K562 (cell line): Measurements from ENCODE around the gene GARIN5B. TPM values are rescaled to one million over a fixed set of nuclear protein-coding genes. Genes with fewer than 3 reads are reported as not detected.

Experiments
- CEBPG ChIP-seq, 3 experiments: fragments of 200-800 bp in 1 of 3; sonication (Bioruptor generic) in 1 of 3; sonication (generic) in 1 of 3; formaldehyde crosslinking in 1 of 3; IDR thresholded peaks in 2 of 3; conservative IDR thresholded peaks in 1 of 3; 2 replicates each; pipeline versions ENCODE4 v1.6.1 to v1.8.0; 2016 to 2022; ENCODE audit warnings: missing compliant biosample characterization in 2 of 3, missing genetic modification characterization in 2 of 3, mild to moderate bottlenecking in 1 of 3, missing genetic modification reagents in 1 of 3
- CTCFL ChIP-seq: IDR thresholded peaks from 2 replicates; pipeline ENCODE4 v1.6.1; 2011; ENCODE audit warnings: borderline replicate concordance, low read depth, mild to moderate bottlenecking, moderate library complexity, low read length; ENCODE audit not compliant: insufficient read depth, poor library complexity, severe bottlenecking
- GATAD2A ChIP-seq: fragments of 450-650 bp; IDR thresholded peaks from 2 replicates; pipeline ENCODE4 v1.6.1; 2017
- MXI1 ChIP-seq: IDR thresholded peaks from 2 replicates; pipeline ENCODE4 v1.6.1; 2011; ENCODE audit warnings: low read depth, mild to moderate bottlenecking, improper control_type of control experiment, low read length
- RREB1 ChIP-seq: fragments of 250-450 bp; sonication (Bioruptor Pico); IDR thresholded peaks from 2 replicates; pipeline ENCODE4 v1.4.0; 2020
- THRAP3 ChIP-seq: fragments of 450-650 bp; IDR thresholded peaks from 2 replicates; pipeline ENCODE4 v1.6.1; 2016; ENCODE audit warnings: mild to moderate bottlenecking, inconsistent platforms, borderline replicate concordance
- XRCC5 ChIP-seq: fragments of 200-400 bp; formaldehyde crosslinking; IDR thresholded peaks from 2 replicates; pipeline ENCODE4 v1.6.1; 2017; ENCODE audit warnings: low read depth, mild to moderate bottlenecking, low read length
- ZBTB33 ChIP-seq: sonication (generic); formaldehyde crosslinking; IDR thresholded peaks from 2 replicates; pipeline ENCODE4 v1.8.1; 2023; ENCODE audit warnings: mild to moderate bottlenecking, missing genetic modification reagents
- ZNF398 ChIP-seq: fragments of 250-450 bp; sonication (Bioruptor Pico); IDR thresholded peaks from 2 replicates; pipeline ENCODE4 v1.8.0; 2021; ENCODE audit warnings: moderate library complexity, mild to moderate bottlenecking, inconsistent platforms
- ZNF57 ChIP-seq: fragments of 450-650 bp; formaldehyde crosslinking; IDR thresholded peaks from 2 replicates; pipeline ENCODE4 v1.4.0; 2020; ENCODE audit warnings: mild to moderate bottlenecking, moderate library complexity
- polyA plus RNA-seq, 8 experiments: library from polyadenylated mRNA; depleted of rRNA in 4 of 8; stranded (reverse) in 5 of 8; unstranded in 3 of 8; fragments of >200 nt; fragmentation: Nextera tagmentation in 2 of 8; fragmentation: Illumina TruSeq in 1 of 8; extraction: Ambion mirVana in 2 of 8; extraction: Trizol in 1 of 8; gene quantifications; 2 replicates each; pipeline versions ENCODE4 v1.2.1 to v1.2.3, GENCODE V29; 2011 to 2014; ENCODE audit warnings: inconsistent platforms in 1 of 8, missing spikeins in 1 of 8
- total RNA-seq, 7 experiments: library from RNA; depleted of rRNA in 6 of 7; stranded (reverse); fragments of >200 nt in 6 of 7; fragmentation: Illumina TruSeq in 2 of 7; extraction: Trizol in 2 of 7; gene quantifications; 2 replicates each; pipeline versions ENCODE4 v1.2.1 to v1.2.3, GENCODE V29; 2011 to 2021; ENCODE audit warnings: low replicate concordance in 1 of 7
- TF ChIP-seq, protein P1 (sequence below): sonication (generic); formaldehyde crosslinking; IDR thresholded peaks from 2 replicates; pipeline ENCODE4 v1.8.1; 2022; ENCODE audit warnings: missing genetic modification reagents

GARIN5B gene
- total and polyA plus RNA-seq, 9 of the 15 experiments (the other 6 are each of a cell fraction or from before 2014, with no cell fraction given): not detected

GRCh38 chr19:55339889-55340783 is 22.9 kb downstream of the GARIN5B start (continued):
- TF ChIP-seq CTCFL (no peak), MXI1 (no peak), XRCC5 (no peak), THRAP3 (no peak), ZNF57 (CRISPR knock-in tag) (no peak), ZNF398 (CRISPR knock-in tag) (no peak), ZBTB33 (CRISPR knock-in tag) (no peak), RREB1 (CRISPR knock-in tag) (no peak), GATAD2A (no peak), CEBPG (CRISPR knock-in tag; IDR thresholded peaks at IDR 0.05) (no peak), CEBPG (tag; conservative IDR thresholded peaks at IDR 0.05 in 1 of 2, IDR thresholded peaks at IDR 0.05 in 1 of 2) (no peak)
- TF ChIP-seq, protein P1, sequence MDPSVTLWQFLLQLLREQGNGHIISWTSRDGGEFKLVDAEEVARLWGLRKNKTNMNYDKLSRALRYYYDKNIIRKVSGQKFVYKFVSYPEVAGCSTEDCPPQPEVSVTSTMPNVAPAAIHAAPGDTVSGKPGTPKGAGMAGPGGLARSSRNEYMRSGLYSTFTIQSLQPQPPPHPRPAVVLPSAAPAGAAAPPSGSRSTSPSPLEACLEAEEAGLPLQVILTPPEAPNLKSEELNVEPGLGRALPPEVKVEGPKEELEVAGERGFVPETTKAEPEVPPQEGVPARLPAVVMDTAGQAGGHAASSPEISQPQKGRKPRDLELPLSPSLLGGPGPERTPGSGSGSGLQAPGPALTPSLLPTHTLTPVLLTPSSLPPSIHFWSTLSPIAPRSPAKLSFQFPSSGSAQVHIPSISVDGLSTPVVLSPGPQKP (CRISPR knock-in tag): no peak
